SK-N-SH (cell line): ENCODE data around the gene OTOP1. TPM values are rescaled to one million over a fixed set of nuclear protein-coding genes. Genes with fewer than 3 reads are reported as not detected.

Experiments used
- CTCF ChIA-PET: fragments of 300-600, 350-600 bp; formaldehyde crosslinking; extraction: SDS; loops from one replicate; lab custom pipeline; 2021; lab: Yijun Ruan, JAX
- POLR2A ChIA-PET: fragments of 350-600 bp; sonication (Branson Sonifier 250); formaldehyde crosslinking; extraction: SDS; loops from one replicate; lab custom pipeline; 2020; ENCODE audit warnings: antibody characterized with exemption, inconsistent platforms; lab: Yijun Ruan, JAX
- DNase-seq: peaks from one replicate; pipeline ENCODE4 v3.0.0; 2012
- H2AFZ ChIP-seq: fragments of 200-600 bp; sonication (generic); 2 replicates; pipeline ENCODE4 v1.8.1; 2016; ENCODE audit warnings: antibody characterized with exemption, mild to moderate bottlenecking, low read depth
- H3F3A ChIP-seq: fragments of 200-600 bp; sonication (generic); replicated peaks from 2 replicates; pipeline ENCODE3; 2016; ENCODE audit warnings: antibody characterized with exemption, mild to moderate bottlenecking; ENCODE audit not compliant: insufficient read depth
- H3K27ac ChIP-seq, 2 experiments: fragments of 200-500 bp in 1 of 2; fragments of 200-600 bp in 1 of 2; sonication (Bioruptor generic) in 1 of 2; sonication (generic), shearing (Covaris generic) in 1 of 2; 2 replicates each; pipeline versions ENCODE4 v1.5.1 to v1.6.1; 2014 to 2016; ENCODE audit warnings: low read depth in 2 of 2, inconsistent platforms in 1 of 2, low read length in 1 of 2, mild to moderate bottlenecking in 1 of 2, mixed read lengths in 1 of 2
- H3K27me3 ChIP-seq: fragments of 200-600 bp; sonication (generic), shearing (Covaris generic); 2 replicates; pipeline ENCODE4 v1.6.1; 2016; ENCODE audit warnings: mixed run types; ENCODE audit not compliant: insufficient read depth
- H3K36me3 ChIP-seq, 2 experiments: fragments of 200-500 bp in 1 of 2; fragments of 200-600 bp in 1 of 2; sonication (Bioruptor generic) in 1 of 2; sonication (generic) in 1 of 2; replicated peaks in 1 of 2; 2 replicates each; pipeline versions ENCODE3 to v1.5.1; 2014 to 2016; ENCODE audit warnings: low read length in 1 of 2, mild to moderate bottlenecking in 1 of 2; ENCODE audit not compliant: insufficient read depth in 2 of 2, control insufficient read depth in 1 of 2
- H3K4me1 ChIP-seq, 2 experiments: fragments of 200-500 bp in 1 of 2; fragments of 200-600 bp in 1 of 2; sonication (Bioruptor generic) in 1 of 2; sonication (generic), shearing (Covaris generic) in 1 of 2; 2 replicates each; pipeline versions ENCODE4 v1.5.1 to v1.6.1; 2014 to 2016; ENCODE audit warnings: low read depth in 1 of 2, low read length in 1 of 2, mixed run types in 1 of 2; ENCODE audit not compliant: insufficient read depth in 2 of 2, control insufficient read depth in 1 of 2
- H3K4me2 ChIP-seq: fragments of 200-600 bp; sonication (generic), shearing (Covaris generic); 2 replicates; pipeline ENCODE4 v1.6.1; 2017; ENCODE audit warnings: mixed run types
- H3K4me3 ChIP-seq, 2 experiments: fragments of 200-500 bp in 1 of 2; fragments of 200-600 bp in 1 of 2; sonication (Bioruptor generic) in 1 of 2; sonication (generic), shearing (Covaris generic) in 1 of 2; 2 replicates each; pipeline versions ENCODE4 v1.5.1 to v1.8.1; 2014 to 2016; ENCODE audit warnings: low read depth in 2 of 2, inconsistent platforms in 1 of 2, low read length in 1 of 2, mild to moderate bottlenecking in 1 of 2, mixed read lengths in 1 of 2, moderate library complexity in 1 of 2
- H3K79me2 ChIP-seq: fragments of 200-600 bp; sonication (generic); 2 replicates; pipeline ENCODE4 v1.8.1; 2017; ENCODE audit warnings: mild to moderate bottlenecking; ENCODE audit not compliant: insufficient read depth
- H3K9ac ChIP-seq: fragments of 200-600 bp; sonication (generic); 2 replicates; pipeline ENCODE4 v1.6.1; 2017; ENCODE audit warnings: mixed run types
- H3K9me2 ChIP-seq: fragments of 200-600 bp; sonication (generic); 2 replicates; pipeline ENCODE4 v1.6.1; 2017; ENCODE audit warnings: mixed run types
- H3K9me3 ChIP-seq: fragments of 200-600 bp; sonication (generic); 2 replicates; pipeline ENCODE4 v1.6.1; 2017; ENCODE audit warnings: mixed run types, mild to moderate bottlenecking, moderate library complexity
- H4K20me1 ChIP-seq: fragments of 200-600 bp; sonication (generic); 2 replicates; pipeline ENCODE4 v1.6.1; 2017; ENCODE audit warnings: mild to moderate bottlenecking, mixed run types; ENCODE audit not compliant: insufficient read depth
- CHD2 ChIP-seq: fragments of 150-350 bp; IDR thresholded peaks from 2 replicates; pipeline ENCODE4 v1.6.1; 2018; ENCODE audit warnings: low read length; ENCODE audit not compliant: partially characterized antibody
- ELF1 ChIP-seq: IDR thresholded peaks from 2 replicates; pipeline ENCODE4 v1.4.0; 2012
- EZH2phosphoT487 ChIP-seq: fragments of 200-600 bp; sonication (generic); IDR thresholded peaks from 2 replicates; pipeline ENCODE4 v1.6.1; 2017; ENCODE audit warnings: low read depth, mixed run types, mild to moderate bottlenecking, antibody characterized with exemption, moderate library complexity, borderline replicate concordance
- FOSL2 ChIP-seq: IDR thresholded peaks from 2 replicates; pipeline ENCODE4 v1.4.0; 2012; ENCODE audit warnings: low read depth, mild to moderate bottlenecking, moderate library complexity, borderline replicate concordance
- FOXJ3 ChIP-seq: sonication (generic); formaldehyde crosslinking; IDR thresholded peaks from 2 replicates; pipeline ENCODE4 v1.5.1; 2020; ENCODE audit warnings: mild to moderate bottlenecking, missing genetic modification reagents
- FOXM1 ChIP-seq: IDR thresholded peaks from 2 replicates; pipeline ENCODE4 v1.4.0; 2012; ENCODE audit warnings: low read depth, mild to moderate bottlenecking
- JUND ChIP-seq: IDR thresholded peaks from 2 replicates; pipeline ENCODE4 v1.4.0; 2012
- MAX ChIP-seq: IDR thresholded peaks from 2 replicates; pipeline ENCODE4 v1.4.0; 2012; ENCODE audit warnings: low read depth
- MEF2A ChIP-seq: IDR thresholded peaks from 2 replicates; pipeline ENCODE4 v1.4.0; 2012; ENCODE audit warnings: low read depth, borderline replicate concordance
- NFIC ChIP-seq: IDR thresholded peaks from 2 replicates; pipeline ENCODE4 v1.4.0; 2012; ENCODE audit warnings: borderline replicate concordance
- RFX5 ChIP-seq: IDR thresholded peaks from 2 replicates; pipeline ENCODE4 v1.6.1; 2012; ENCODE audit warnings: mild to moderate bottlenecking, improper control_type of control experiment, low read length
- RXRA ChIP-seq: IDR thresholded peaks from 2 replicates; pipeline ENCODE4 v1.4.0; 2012; ENCODE audit warnings: low read depth, mild to moderate bottlenecking, borderline replicate concordance
- SIN3A ChIP-seq: IDR thresholded peaks from 2 replicates; pipeline ENCODE4 v1.6.1; 2012; ENCODE audit warnings: low read depth, mild to moderate bottlenecking, low read length, moderate library complexity, borderline replicate concordance
- SMC3 ChIP-seq: IDR thresholded peaks from 2 replicates; pipeline ENCODE4 v1.6.1; 2012; ENCODE audit warnings: low read depth, low read length, improper control_type of control experiment
- TCF12 ChIP-seq: IDR thresholded peaks from 2 replicates; pipeline ENCODE4 v1.4.0; 2012
- YY1 ChIP-seq: IDR thresholded peaks from 2 replicates; pipeline ENCODE4 v1.4.0; 2012; ENCODE audit warnings: low read depth, mild to moderate bottlenecking
- WGBS: methylation state at CpG from one replicate; pipeline ENCODE4 v1.1.6; 2017; ENCODE audit warnings: low lambda C conversion rate; 5-methylcytosine and 5-hydroxymethylcytosine counted together
- polyA plus RNA-seq, 3 experiments: library from polyadenylated mRNA; depleted of rRNA; stranded (reverse); fragments of >200 nt; gene quantifications; 2 replicates each; pipeline ENCODE4 v1.2.3, GENCODE V29; 2012
- TF ChIP-seq, protein P1 (sequence below): IDR thresholded peaks from 2 replicates; pipeline ENCODE4 v1.6.1; 2012; ENCODE audit warnings: mild to moderate bottlenecking, low read depth, low read length, moderate library complexity
- TF ChIP-seq, protein P2 (sequence below): fragments of 150-350 bp; IDR thresholded peaks from 2 replicates; pipeline ENCODE4 v1.6.1; 2017; ENCODE audit warnings: antibody characterized with exemption, low read length, low read depth, borderline replicate concordance

The OTOP1 gene
- polyA plus RNA-seq, 1 of the 3 experiments (the other 2 are of a cell fraction) = not detected

GRCh38 chr4:4269331-4269731 is 42.6 kb upstream of the OTOP1 start:
- H3K9ac ChIP-seq = no peak overlapping the region
- no peaks in the 10 kb centered on the region for H3K9me3 ChIP-seq
- H3K79me2 ChIP-seq = no peaks in the 10 kb centered on the region
- H3K4me3 ChIP-seq = no peak overlapping the region
- H3K4me2 ChIP-seq = no peak overlapping the region
- H2AFZ ChIP-seq = no peak overlapping the region
- WGBS = 98% methylated on average over 11 of the region's 11 CpGs
- H3K9me2 ChIP-seq = no peaks in the 10 kb centered on the region
- ChIA-PET CTCF (no interaction called here), POLR2A (no interaction called here)
- H3K27ac ChIP-seq = no peak overlapping the region
- no peak for DNase-seq
- H3K27me3 ChIP-seq = no peaks in the 10 kb centered on the region
- no peaks in the 10 kb centered on the region for H4K20me1 ChIP-seq
- TF ChIP-seq FOXJ3 (CRISPR knock-in tag) (no peak), YY1 (no peak), FOSL2 (no peak), MEF2A (no peak), SMC3 (no peak), SIN3A (no peak), TCF12 (no peak), NFIC (no peak), RXRA (no peak), CHD2 (no peak), MAX (no peak), ELF1 (no peak), JUND (no peak)
- TF ChIP-seq, protein P1, sequence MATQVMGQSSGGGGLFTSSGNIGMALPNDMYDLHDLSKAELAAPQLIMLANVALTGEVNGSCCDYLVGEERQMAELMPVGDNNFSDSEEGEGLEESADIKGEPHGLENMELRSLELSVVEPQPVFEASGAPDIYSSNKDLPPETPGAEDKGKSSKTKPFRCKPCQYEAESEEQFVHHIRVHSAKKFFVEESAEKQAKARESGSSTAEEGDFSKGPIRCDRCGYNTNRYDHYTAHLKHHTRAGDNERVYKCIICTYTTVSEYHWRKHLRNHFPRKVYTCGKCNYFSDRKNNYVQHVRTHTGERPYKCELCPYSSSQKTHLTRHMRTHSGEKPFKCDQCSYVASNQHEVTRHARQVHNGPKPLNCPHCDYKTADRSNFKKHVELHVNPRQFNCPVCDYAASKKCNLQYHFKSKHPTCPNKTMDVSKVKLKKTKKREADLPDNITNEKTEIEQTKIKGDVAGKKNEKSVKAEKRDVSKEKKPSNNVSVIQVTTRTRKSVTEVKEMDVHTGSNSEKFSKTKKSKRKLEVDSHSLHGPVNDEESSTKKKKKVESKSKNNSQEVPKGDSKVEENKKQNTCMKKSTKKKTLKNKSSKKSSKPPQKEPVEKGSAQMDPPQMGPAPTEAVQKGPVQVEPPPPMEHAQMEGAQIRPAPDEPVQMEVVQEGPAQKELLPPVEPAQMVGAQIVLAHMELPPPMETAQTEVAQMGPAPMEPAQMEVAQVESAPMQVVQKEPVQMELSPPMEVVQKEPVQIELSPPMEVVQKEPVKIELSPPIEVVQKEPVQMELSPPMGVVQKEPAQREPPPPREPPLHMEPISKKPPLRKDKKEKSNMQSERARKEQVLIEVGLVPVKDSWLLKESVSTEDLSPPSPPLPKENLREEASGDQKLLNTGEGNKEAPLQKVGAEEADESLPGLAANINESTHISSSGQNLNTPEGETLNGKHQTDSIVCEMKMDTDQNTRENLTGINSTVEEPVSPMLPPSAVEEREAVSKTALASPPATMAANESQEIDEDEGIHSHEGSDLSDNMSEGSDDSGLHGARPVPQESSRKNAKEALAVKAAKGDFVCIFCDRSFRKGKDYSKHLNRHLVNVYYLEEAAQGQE = no peak
- TF ChIP-seq, protein P2, sequence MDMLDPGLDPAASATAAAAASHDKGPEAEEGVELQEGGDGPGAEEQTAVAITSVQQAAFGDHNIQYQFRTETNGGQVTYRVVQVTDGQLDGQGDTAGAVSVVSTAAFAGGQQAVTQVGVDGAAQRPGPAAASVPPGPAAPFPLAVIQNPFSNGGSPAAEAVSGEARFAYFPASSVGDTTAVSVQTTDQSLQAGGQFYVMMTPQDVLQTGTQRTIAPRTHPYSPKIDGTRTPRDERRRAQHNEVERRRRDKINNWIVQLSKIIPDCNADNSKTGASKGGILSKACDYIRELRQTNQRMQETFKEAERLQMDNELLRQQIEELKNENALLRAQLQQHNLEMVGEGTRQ = no peak
- no peaks in the 10 kb centered on the region for H3F3A ChIP-seq
- peaks cover 7 to 44% of the 10 kb centered on the region in 2 experiments for H3K36me3 ChIP-seq
- no peaks in the 10 kb centered on the region for H3K4me1 ChIP-seq

DNA sequence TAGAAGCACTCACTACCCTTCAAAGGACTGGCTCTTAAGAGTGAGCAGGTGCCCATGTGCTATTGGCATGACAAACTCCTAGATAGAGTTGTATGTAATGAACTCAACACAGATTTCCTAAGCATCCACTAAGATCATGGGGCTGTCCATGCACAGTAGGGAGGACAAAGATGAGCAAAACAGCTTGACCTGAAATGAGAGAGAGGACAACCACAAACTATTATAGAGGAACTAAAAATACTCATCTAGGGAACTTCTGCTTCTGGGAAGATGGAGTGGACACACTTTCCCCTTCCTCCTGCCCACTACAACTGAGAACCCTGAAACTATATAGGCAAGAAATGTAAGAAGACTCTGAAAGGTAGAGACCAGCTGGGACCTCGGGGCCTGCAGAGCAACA is 42.0 kb upstream of the OTOP1 start:
- no peak overlapping the region for H3K4me3 ChIP-seq
- H2AFZ ChIP-seq = no peak overlapping the region
- H3K27ac ChIP-seq = no peak overlapping the region
- H3K9me3 ChIP-seq = no peaks in the 10 kb centered on the region
- no peaks in the 10 kb centered on the region for H3K9me2 ChIP-seq
- no peaks in the 10 kb centered on the region for H3F3A ChIP-seq
- H4K20me1 ChIP-seq = no peaks in the 10 kb centered on the region
- WGBS = 100% methylated on average over 1 of the region's 1 CpG
- ChIA-PET CTCF (interaction anchor here (1.2 kb wide), 1 partner anchor 16 kb away, joined by 3 read pairs; no protein-coding TSS in a partner anchor), POLR2A (no interaction called here)
- H3K27me3 ChIP-seq = no peaks in the 10 kb centered on the region
- H3K36me3 ChIP-seq = peaks cover 7 to 41% of the 10 kb centered on the region in 2 experiments
- no peak overlapping the region for H3K4me2 ChIP-seq
- H3K4me1 ChIP-seq = no peaks in the 10 kb centered on the region
- TF ChIP-seq FOXJ3 (CRISPR knock-in tag) = no peak
- TF ChIP-seq EZH2phosphoT487 = no peak
- TF ChIP-seq, protein P1 = no peak
- no peak for TF ChIP-seq RXRA
- no peak for TF ChIP-seq FOXM1
- no peak for TF ChIP-seq RFX5
- no peak for TF ChIP-seq MAX
- H3K9ac ChIP-seq = no peak overlapping the region
- DNase-seq = no peak
- no peaks in the 10 kb centered on the region for H3K79me2 ChIP-seq
